Measurements from ENCODE around the gene SLC10A3.

The SLC10A3 gene, protein sequence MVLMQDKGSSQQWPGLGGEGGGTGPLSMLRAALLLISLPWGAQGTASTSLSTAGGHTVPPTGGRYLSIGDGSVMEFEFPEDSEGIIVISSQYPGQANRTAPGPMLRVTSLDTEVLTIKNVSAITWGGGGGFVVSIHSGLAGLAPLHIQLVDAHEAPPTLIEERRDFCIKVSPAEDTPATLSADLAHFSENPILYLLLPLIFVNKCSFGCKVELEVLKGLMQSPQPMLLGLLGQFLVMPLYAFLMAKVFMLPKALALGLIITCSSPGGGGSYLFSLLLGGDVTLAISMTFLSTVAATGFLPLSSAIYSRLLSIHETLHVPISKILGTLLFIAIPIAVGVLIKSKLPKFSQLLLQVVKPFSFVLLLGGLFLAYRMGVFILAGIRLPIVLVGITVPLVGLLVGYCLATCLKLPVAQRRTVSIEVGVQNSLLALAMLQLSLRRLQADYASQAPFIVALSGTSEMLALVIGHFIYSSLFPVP

DNA sequence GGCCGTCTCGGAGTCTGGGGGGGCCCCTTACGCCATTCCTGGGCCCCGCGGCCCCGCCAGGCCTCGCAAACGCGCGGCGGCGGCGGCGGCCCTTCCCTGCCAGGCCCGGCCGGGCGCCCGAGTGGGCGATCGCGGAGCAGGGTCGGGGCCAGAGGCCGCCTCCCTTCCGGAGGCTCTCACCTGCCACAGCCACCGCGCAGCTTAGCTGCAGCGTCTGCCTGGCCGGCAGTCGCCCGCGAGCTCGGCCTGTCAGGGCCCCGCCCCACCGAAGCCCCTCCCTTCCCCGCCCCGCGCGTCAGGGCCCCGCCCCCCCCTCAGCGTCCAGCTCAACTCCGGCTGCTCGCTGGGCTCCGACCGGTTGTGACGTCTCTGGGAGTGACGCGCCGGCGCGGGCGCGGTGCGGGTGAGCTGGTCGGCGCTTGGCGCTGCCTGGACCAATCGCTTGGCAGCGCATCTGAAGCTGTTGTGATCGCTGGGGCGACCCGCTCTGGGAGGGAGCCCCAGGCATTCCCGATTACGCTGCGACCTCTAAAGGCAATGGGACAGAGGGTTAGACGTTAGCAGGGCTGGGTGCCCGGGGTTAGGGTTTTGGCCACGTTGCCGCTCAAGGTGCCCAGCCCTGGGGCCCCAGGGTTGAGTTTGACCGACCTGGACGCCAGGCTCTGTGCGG lies at the start of gene SLC10A3:
Gene SLC10A3, minus strand, starts transcription at position 216 of the 670 bp plus-strand sequence. CDS start 1,689 bp downstream, outside the sequence.
- peak; percentile 93 for DNase-seq

- no peak for DNase-seq
Measured at GRCh38 chrX:154539077-154539476, 48.6 kb upstream of the SLC10A3 start.

GRCh38 chrX:154535892-154536291 lies 45.5 kb upstream of the SLC10A3 start:
- no peak for DNase-seq

DNA sequence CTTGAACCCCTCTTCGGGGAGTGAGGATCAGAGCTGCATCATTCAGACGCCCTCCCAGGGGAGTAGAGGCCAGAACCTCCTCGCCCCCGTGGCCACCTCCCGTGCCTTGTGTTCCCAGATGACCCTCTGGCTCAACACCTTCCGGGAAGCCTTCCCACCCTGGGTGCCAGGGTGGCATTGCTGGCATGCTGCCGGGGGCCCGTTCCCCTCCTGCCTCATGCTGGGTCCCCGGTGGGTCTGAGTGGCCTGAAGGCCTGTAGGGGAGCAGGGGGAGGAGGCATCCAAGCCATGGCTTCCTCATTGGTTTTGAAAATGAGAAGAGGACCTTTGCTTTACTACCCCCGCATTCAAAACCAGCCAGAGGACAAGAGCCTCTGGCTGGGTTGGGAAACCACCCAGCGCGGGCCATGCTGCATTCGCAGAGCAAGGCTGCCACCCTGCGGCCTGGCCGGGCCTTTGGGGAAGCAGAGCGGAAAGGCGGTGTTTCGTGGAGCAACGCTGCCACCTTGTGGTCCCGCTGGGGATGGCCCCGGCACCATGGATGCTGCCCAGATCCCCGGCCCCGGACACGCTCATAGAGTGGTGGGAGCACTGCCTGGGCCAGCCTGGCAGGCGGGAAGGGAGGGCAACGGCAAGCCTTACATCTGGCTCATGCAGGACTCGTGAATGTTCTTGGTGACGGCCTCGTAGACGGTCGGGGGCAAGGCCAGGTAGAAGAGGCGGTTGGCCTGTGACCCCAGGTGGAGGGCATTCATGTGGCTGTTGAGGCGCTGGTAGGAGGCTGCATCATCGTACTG lies 44.3 kb upstream of the SLC10A3 start:
- DNase-seq, result peak; percentile 80

DNA sequence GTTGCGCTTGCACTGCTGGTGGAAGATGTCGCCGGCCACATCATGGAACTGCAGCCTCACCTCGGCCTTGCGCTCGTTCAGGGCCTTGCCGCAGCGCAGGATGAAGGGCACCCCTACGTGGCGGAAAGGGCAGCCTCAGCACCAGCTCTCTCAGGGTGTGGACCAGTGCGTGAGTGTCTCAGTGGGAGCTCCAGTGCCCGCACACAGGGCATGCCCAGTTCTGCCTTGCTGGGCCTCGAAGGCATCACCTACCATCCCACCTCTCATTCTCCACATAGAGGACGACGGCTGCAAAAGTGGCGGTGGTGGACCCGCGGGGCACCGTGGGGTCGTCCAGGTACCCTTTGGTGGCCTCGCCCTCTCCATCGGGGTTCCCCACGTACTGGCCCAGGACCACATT lies 42.3 kb upstream of the SLC10A3 start:
- no peak for DNase-seq

DNA sequence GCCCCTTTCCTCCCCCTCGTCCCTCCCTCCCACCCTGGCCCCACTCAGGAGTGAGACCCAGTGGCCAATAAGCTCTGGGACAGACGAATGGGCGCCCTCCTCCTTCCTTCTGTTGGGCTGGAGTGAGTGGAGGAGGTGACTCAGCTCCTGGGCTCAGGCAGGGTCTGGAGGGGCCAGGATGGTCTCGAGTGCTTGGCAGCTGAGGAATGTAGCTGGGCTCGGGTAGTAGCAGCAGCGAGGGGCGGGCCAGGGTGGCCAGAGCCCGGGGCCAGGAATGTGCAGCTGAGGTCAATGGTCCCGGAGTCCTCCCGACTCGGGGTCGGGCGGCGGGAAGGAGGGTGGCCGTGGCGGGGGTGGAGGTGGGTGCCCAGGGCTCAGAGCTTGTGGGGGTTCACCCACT lies 41.2 kb upstream of the SLC10A3 start:
- DNase-seq, result no peak

GRCh38 chrX:154530286-154530685 lies 39.9 kb upstream of the SLC10A3 start:
- DNase-seq, result no peak

DNA sequence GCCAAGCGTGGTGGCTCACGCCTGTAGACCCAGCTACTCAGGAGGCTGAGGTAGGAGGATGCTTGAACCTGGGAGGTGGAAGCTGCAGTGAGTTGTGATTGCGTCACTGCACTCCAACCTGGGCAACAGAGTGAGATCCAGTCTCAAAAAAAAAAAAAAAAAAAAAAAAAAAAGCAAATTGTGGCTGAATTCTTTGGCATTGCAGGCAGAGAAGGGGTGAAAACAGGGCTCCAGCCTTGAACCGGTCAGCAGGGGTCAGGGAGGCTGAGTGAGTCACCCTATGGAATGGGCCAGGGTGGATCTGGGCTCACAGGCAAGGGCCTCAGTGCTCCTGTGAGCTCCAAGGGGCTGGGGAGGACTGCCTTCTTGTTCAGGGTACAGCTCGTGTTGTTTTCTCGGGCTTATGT lies 38.8 kb upstream of the SLC10A3 start:
- DNase-seq, result no peak

DNA sequence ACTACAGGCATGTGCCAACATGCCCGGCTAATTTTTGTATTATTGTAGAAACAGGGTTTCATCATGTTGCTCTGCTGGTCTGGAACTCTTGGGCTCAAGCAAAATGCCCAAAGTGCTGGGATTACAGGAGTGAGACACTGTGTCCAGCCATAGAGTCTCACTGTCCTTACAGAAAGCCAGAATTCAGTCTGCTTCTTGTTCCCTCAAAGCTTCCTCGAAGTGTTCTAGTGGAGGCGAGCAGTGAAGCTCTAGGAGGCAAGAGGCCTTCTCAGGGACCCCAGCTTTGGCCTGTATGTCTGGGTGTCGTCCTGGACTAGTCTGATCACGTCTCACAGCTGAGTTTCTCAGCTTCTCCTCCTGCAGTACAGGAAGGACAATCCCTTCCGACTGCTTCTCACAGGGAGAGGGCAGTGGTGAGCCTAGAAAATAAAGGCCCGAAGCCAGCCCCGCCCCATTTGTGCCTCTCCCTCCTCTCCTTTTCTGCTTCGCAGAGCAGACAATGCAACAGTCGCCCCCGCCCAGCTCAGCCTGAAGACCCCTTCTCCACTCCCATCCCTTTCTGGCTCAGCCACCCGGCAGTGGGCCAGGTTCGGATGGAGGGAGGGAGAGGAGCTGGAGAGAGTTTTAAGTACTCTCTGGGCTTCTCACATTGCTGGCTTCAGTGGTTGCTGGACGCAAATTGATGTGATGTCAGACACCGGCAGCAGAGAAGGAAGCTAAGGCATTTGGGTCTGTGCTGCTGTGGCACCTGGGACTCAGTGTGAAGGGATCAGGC lies 36.7 kb upstream of the SLC10A3 start:
- peak; percentile 87 for DNase-seq

DNA sequence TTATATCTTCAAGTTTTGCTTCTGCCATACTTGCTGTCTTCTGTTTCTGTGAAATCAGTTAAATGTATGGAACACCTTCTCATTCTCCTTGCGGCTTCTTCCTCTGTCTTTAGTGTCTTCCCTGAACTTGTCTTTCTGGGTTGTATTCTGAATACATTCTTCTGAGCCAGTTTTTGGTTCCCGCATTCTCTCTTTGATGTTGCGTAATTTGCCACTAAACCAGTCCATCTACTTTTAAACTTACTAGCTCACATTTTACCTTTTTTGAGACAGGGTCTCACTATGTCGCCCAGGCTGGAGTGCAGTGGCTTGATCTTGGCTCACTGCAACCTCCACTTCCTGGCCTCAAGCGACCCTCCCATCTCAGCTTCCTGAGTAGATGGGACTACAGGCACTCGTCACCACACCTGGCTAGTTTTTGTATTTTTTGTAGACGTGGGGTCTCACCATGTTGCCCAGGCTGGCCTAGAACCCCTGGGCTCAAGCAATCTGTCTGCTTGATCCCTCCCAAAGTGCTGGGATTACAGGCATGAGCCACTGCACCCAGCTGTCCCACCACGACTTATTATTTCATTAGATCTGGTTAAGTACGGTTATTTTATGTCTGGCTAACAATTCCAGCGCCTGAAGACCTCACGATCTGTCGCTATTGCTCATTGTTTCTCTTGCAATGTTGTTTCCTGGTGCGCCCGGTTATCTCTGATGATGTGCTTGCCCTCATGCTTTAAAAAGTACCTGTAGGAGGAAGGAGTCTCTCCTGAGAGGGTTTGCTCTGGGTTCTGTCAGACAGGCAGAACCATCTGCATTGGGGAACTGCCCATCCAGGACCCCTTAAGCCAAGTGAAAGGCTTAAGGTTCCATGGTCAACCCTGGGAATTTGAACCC lies 35.4 kb upstream of the SLC10A3 start:
- DNase-seq, result no peak

DNA sequence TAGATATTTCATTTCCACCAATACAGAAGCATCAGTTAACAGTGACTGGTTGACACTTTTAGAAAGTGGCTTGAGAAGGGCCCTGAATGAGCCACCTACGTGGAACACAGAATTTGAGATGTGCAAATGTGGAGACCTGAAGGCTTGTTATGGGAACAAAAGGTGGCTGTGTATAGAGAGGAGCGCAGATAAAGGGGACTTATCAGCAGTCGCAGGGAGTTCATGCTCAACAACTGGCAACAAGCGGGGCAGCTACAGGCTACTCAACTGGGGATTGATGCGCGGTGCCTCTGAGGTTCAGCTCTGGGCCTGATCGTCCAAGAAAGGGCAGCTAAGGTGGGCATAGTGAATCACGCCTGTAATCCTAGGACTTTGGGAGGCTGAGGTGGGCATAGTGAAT lies 29.0 kb upstream of the SLC10A3 start:
- DNase-seq, result peak; percentile 75

DNA sequence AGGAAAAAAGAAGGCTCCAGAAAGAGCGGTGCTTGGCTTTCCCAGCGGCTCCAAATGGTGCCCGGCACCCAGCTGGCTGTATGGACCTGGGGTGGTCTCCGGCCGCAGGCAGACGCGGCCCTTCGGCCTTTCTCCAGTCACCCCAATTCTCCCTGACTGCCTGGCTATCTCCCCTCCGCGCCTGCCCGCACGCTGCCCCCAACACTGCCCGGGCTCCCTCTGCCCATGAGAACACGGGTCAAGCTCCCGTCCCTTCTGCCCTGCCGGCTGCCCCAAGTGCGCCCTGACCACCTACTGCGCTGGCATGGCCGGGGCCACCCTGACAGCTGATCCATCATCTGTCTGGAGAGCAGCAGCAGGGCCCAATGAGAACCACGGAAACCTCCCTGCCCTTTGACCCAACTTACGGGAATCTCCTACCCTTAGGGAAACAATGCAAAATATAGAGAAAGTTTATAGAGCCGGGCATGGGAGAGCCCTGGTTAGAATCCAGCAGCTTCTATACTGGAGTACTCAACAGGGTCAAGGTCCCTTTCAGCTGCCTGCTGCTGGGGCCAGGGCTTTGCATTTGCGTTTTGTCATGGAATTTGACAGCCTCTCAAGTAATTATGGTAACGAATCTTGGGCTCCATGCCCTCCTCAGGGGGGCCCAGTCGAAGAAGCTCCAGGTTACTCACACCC lies 26.8 kb upstream of the SLC10A3 start:
- DNase-seq, result no peak

- no peak for DNase-seq
Measured at GRCh38 chrX:154516656-154517100, 26.2 kb upstream of the SLC10A3 start.

- peak; percentile 83 for DNase-seq
Measured at GRCh38 chrX:154515966-154516655, 25.7 kb upstream of the SLC10A3 start, which contains the start of gene FAM3A. Gene FAM3A (minus strand): TSS chrX:154516232. CDS start chrX:154515772, 460 bp downstream.

DNA sequence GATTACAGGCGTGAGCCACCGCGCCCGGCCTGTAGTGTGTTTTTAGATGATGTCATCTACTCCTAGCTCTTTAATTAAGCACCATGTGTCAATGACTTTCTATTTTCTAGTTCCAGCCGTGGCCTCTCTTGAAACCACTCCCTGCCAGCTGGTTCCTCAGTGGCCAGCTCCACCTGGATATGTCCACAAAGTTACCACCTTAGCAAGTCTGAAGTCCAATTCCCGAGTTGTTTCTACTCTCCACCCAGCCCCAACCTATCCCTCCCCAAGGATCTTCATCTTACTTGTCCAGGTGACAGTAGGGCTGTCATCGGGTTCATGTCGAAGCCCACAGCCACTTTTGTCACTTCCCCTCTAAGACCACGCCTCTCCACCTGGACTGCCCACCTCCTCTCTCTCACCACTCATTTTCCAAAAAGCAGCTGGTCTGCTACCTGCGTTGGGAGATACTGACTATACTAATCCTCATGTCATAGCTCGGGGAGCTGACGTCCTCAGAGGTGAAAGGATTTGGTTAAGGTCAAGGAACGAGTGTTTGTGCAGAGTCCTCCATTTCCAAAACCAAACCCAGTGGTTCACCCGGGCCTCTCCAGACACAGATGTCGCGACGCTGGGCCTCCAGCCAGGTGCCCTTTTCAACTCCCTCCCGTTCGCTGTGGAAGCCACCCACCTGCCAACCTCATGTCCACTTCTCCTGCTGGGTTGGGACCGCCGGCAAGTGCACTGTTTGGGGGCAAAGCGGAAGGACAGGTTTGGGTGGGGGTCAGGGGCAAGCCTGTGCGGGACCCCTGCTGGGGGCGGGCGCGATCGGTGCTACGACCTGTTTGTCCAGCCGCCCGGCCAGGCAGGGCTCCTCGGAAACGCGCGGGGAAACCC lies 24.9 kb upstream of the SLC10A3 start:
- no peak for DNase-seq

GRCh38 chrX:154513716-154514115 lies 23.3 kb upstream of the SLC10A3 start:
- DNase-seq, result no peak

DNA sequence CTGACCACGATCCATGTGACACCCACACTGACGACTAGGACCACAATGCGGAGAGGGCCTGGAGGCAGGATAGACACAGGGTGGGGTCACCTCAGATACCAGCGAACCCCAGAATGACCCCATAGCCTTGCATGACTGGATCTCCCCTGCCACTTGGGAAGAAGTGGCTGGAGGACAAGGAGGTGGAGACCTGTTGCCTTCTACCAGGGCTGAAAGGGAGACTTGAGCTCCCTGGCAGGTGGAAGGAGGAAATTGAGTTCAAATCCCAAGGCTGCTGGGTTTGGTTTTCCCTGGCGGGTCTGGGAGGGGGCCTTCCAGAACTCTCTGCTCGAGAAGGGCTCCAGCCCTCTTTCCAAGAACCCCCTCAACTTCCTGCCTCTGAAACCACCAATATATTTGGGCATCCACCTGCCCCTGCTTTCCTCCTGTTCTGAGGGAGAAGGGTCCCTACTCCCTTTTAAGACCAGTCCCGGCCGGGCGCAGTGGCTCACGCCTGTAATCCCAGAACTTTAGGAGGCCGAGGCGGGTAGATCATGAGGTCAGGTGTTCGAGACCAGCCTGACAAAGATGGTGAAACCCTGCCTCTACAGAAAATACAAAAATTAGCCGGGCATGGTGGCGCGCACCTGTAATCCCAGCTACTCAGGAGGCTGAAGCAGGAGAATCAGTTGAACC lies 22.6 kb upstream of the SLC10A3 start:
- no peak for DNase-seq

GRCh38 chrX:154511761-154512160 lies 21.3 kb upstream of the SLC10A3 start:
- no peak for DNase-seq

All from hematopoietic multipotent progenitor cell treated with erythropoietin and hydrocortisone succinate and interleukin-3 and kit ligand, for 8 days (in vitro differentiated cells).